GM19099 (cell line): ENCODE measurements around the gene SF3A1.
A peak's percentile ranks its signal among the peaks of the same experiment; 100 is the strongest.

Source experiments
- POLR2A ChIP-seq: IDR thresholded peaks from 3 replicates; pipeline ENCODE4 v1.6.1; 2011; ENCODE audit warnings: low read depth; ENCODE audit not compliant: insufficient read length; ENCODE audit errors: extremely low read depth

SF3A1 gene

GRCh38 chr22:30356449-30357235 is at the start of gene SF3A1, which contains the start of gene CCDC157:
TSS of gene SF3A1 (minus strand) at chr22:30356894. CDS start at chr22:30356792, 102 bp downstream.
TSS of gene CCDC157 (plus strand) at chr22:30357007. CDS start at chr22:30366001, 8,994 bp downstream.
- peak; percentile 95 for TF ChIP-seq POLR2A

- no peak for TF ChIP-seq POLR2A
Measured at GRCh38 chr22:30406400-30406799, 49.7 kb upstream of the SF3A1 start.

GRCh38 chr22:30405731-30406130 is 49.0 kb upstream of the SF3A1 start:
- no peak for TF ChIP-seq POLR2A

- no peak for TF ChIP-seq POLR2A
Measured at GRCh38 chr22:30404307-30404706, 47.6 kb upstream of the SF3A1 start.

GRCh38 chr22:30402028-30402765 is 45.5 kb upstream of the SF3A1 start:
- TF ChIP-seq POLR2A: no peak

GRCh38 chr22:30400159-30400558 is 43.5 kb upstream of the SF3A1 start:
- TF ChIP-seq POLR2A: no peak

- no peak for TF ChIP-seq POLR2A
Measured at GRCh38 chr22:30399718-30400117, 43.0 kb upstream of the SF3A1 start.

- no peak for TF ChIP-seq POLR2A
Measured at GRCh38 chr22:30398685-30399680, 42.3 kb upstream of the SF3A1 start.

GRCh38 chr22:30397656-30398635 is 41.3 kb upstream of the SF3A1 start:
- no peak for TF ChIP-seq POLR2A

- no peak for TF ChIP-seq POLR2A
Measured at GRCh38 chr22:30396871-30397655, 40.4 kb upstream of the SF3A1 start, which contains the start of gene SEC14L2. TSS of gene SEC14L2 (plus strand) at chr22:30397018. CDS start at chr22:30397117, 99 bp downstream.

- TF ChIP-seq POLR2A: no peak
Measured at GRCh38 chr22:30393885-30394284, 37.2 kb upstream of the SF3A1 start.

- TF ChIP-seq POLR2A: no peak
Measured at GRCh38 chr22:30393322-30393680, 36.6 kb upstream of the SF3A1 start.
